Neural cell (in vitro differentiated cells): Measurements from ENCODE around the gene ADORA1. TPM values are rescaled to one million over a fixed set of nuclear protein-coding genes. Genes with fewer than 3 reads are reported as not detected.

Experiments
- H2AFZ ChIP-seq: fragments of 200-600, 300-800 bp; sonication (generic), shearing (Covaris generic); 2 replicates; pipeline ENCODE4 v1.6.0; 2014; ENCODE audit warnings: low read depth, mild to moderate bottlenecking, antibody characterized with exemption, low read length, moderate library complexity
- H3F3A ChIP-seq: fragments of 200-600 bp; shearing (Covaris generic); 2 replicates; pipeline ENCODE4 v1.6.1; 2016; ENCODE audit warnings: mild to moderate bottlenecking, moderate library complexity, mixed read lengths, antibody characterized with exemption, low read length; ENCODE audit not compliant: insufficient read depth, poor library complexity, severe bottlenecking
- H3K27ac ChIP-seq: fragments of 200-600, 300-800 bp; sonication (generic), shearing (Covaris generic); 2 replicates; pipeline ENCODE4 v1.5.1; 2014; ENCODE audit warnings: mild to moderate bottlenecking, low read length, moderate library complexity
- H3K27me3 ChIP-seq: fragments of 300-800, 200-600 bp; sonication (generic), shearing (Covaris generic); 2 replicates; pipeline ENCODE4 v1.6.0; 2014; ENCODE audit warnings: mild to moderate bottlenecking, low read depth, low read length, moderate library complexity; ENCODE audit not compliant: insufficient read depth
- H3K36me3 ChIP-seq: fragments of 300-800, 200-600 bp; sonication (generic), shearing (Covaris generic); 2 replicates; pipeline ENCODE4 v1.5.1; 2014; ENCODE audit warnings: mild to moderate bottlenecking, antibody characterized with exemption, low read length, moderate library complexity; ENCODE audit not compliant: insufficient read depth
- H3K4me2 ChIP-seq: fragments of 300-800, 200-600 bp; sonication (generic), shearing (Covaris generic); 2 replicates; pipeline ENCODE4 v1.6.0; 2014; ENCODE audit warnings: mild to moderate bottlenecking, low read length
- H3K4me3 ChIP-seq: fragments of 300-800, 200-600 bp; sonication (generic), shearing (Covaris generic); 2 replicates; pipeline ENCODE4 v1.5.1; 2014; ENCODE audit warnings: mild to moderate bottlenecking, low read length, moderate library complexity
- H3K79me2 ChIP-seq: fragments of 200-600 bp; shearing (Covaris generic); replicated peaks from 2 replicates; pipeline ENCODE4 v1.6.0; 2014; ENCODE audit warnings: mild to moderate bottlenecking, low read length, moderate library complexity; ENCODE audit not compliant: insufficient read depth
- H3K9ac ChIP-seq: fragments of 300-800, 200-600 bp; sonication (generic), shearing (Covaris generic); 2 replicates; pipeline ENCODE4 v1.6.1; 2016; ENCODE audit warnings: mild to moderate bottlenecking, low read length, mixed read lengths
- H3K9me2 ChIP-seq: fragments of 200-600 bp; shearing (Covaris generic); 2 replicates; pipeline ENCODE4 v1.6.1; 2016; ENCODE audit warnings: mild to moderate bottlenecking, low read length, mixed read lengths; ENCODE audit not compliant: insufficient read depth
- H3K9me3 ChIP-seq: fragments of 200-600, 300-800 bp; sonication (generic), shearing (Covaris generic); 2 replicates; pipeline ENCODE4 v1.6.1; 2016; ENCODE audit warnings: mild to moderate bottlenecking, mixed run types, low read length, moderate library complexity, mixed read lengths
- H4K20me1 ChIP-seq: fragments of 200-600 bp; shearing (Covaris generic); 2 replicates; pipeline ENCODE4 v1.6.1; 2016; ENCODE audit warnings: mild to moderate bottlenecking, mixed run types; ENCODE audit not compliant: insufficient read depth
- EP300 ChIP-seq: fragments of 450-650 bp; conservative IDR thresholded peaks from 2 replicates; pipeline ENCODE4 v1.6.1; 2014; ENCODE audit warnings: antibody characterized with exemption, mild to moderate bottlenecking, moderate library complexity; ENCODE audit not compliant: poor library complexity, severe bottlenecking
- EZH2 ChIP-seq: fragments of 200-600, 300-800 bp; shearing (Covaris generic), sonication (generic); IDR thresholded peaks from 2 replicates; pipeline ENCODE4 v1.6.1; 2014; ENCODE audit warnings: antibody characterized with exemption, low read length, borderline replicate concordance, mild to moderate bottlenecking; ENCODE audit not compliant: insufficient read depth, poor library complexity, severe bottlenecking
- MXI1 ChIP-seq: fragments of 450-650 bp; conservative IDR thresholded peaks from 2 replicates; pipeline ENCODE4 v1.6.1; 2014; ENCODE audit warnings: antibody characterized with exemption, mild to moderate bottlenecking; ENCODE audit not compliant: poor library complexity, severe bottlenecking
- POLR2AphosphoS5 ChIP-seq: IDR thresholded peaks from 2 replicates; pipeline ENCODE4 v1.6.1; 2012
- RAD21 ChIP-seq: fragments of 450-650 bp; conservative IDR thresholded peaks from 2 replicates; pipeline ENCODE4 v1.6.1; 2014; ENCODE audit warnings: antibody characterized with exemption, mild to moderate bottlenecking, moderate library complexity
- SMC3 ChIP-seq: fragments of 450-650 bp; conservative IDR thresholded peaks from 2 replicates; pipeline ENCODE4 v1.6.1; 2014; ENCODE audit warnings: antibody characterized with exemption, mild to moderate bottlenecking, moderate library complexity; ENCODE audit not compliant: poor library complexity
- TAF1 ChIP-seq: IDR thresholded peaks from 2 replicates; pipeline ENCODE4 v1.6.1; 2012; ENCODE audit warnings: low read depth
- polyA plus RNA-seq: library from polyadenylated mRNA; depleted of rRNA; stranded (reverse); fragments of >200 nt; gene quantifications from 2 replicates; pipeline ENCODE4 v1.2.3, GENCODE V29; 2014
- TF ChIP-seq, protein P1 (sequence below): fragments of 450-650 bp; IDR thresholded peaks from 2 replicates; pipeline ENCODE4 v1.5.1; 2014; ENCODE audit warnings: antibody characterized with exemption, mild to moderate bottlenecking, moderate library complexity; ENCODE audit not compliant: poor library complexity, severe bottlenecking
- TF ChIP-seq, protein P2 (sequence below): IDR thresholded peaks from 2 replicates; pipeline ENCODE4 v1.6.1; 2012; ENCODE audit warnings: borderline replicate concordance

ADORA1 gene
- polyA plus RNA-seq, 1 donor from 2014 or later: 7.2 TPM

DNA sequence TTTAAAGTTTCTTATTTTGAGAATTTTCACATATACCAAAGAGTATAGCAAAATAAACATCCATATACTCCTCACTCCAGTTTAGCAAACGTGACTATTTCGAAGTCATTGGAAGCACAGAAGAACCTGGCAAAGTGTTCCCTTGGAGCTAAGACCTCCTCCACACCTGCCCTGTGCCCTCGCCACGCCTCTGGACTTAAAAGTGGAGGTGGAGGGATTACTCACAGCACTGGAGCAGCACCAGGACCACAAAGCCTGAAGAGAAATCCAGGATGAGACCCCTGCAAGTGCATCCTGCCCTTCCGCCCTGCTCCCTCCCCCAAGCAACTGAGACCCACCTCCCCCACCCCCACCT is 58.5 kb downstream of the ADORA1 start:
- Histone ChIP-seq H3K9me2 (no peaks in the 10 kb centered on the region), H3K36me3 (no peaks in the 10 kb centered on the region), H3K4me2 (no peak overlapping the region), H3K27me3 (no peaks in the 10 kb centered on the region), H3K27ac (no peak overlapping the region), H3K9me3 (no peaks in the 10 kb centered on the region), H3F3A (no peaks in the 10 kb centered on the region), H4K20me1 (no peaks in the 10 kb centered on the region), H3K4me3 (no peak overlapping the region), H2AFZ (no peak overlapping the region), H3K9ac (no peak overlapping the region), H3K79me2 (no peaks in the 10 kb centered on the region)
- no peak for TF ChIP-seq RAD21
- TF ChIP-seq, protein P1, sequence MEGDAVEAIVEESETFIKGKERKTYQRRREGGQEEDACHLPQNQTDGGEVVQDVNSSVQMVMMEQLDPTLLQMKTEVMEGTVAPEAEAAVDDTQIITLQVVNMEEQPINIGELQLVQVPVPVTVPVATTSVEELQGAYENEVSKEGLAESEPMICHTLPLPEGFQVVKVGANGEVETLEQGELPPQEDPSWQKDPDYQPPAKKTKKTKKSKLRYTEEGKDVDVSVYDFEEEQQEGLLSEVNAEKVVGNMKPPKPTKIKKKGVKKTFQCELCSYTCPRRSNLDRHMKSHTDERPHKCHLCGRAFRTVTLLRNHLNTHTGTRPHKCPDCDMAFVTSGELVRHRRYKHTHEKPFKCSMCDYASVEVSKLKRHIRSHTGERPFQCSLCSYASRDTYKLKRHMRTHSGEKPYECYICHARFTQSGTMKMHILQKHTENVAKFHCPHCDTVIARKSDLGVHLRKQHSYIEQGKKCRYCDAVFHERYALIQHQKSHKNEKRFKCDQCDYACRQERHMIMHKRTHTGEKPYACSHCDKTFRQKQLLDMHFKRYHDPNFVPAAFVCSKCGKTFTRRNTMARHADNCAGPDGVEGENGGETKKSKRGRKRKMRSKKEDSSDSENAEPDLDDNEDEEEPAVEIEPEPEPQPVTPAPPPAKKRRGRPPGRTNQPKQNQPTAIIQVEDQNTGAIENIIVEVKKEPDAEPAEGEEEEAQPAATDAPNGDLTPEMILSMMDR: no peak
- TF ChIP-seq SMC3: no peak
- no peak for TF ChIP-seq EZH2
- TF ChIP-seq, protein P2, sequence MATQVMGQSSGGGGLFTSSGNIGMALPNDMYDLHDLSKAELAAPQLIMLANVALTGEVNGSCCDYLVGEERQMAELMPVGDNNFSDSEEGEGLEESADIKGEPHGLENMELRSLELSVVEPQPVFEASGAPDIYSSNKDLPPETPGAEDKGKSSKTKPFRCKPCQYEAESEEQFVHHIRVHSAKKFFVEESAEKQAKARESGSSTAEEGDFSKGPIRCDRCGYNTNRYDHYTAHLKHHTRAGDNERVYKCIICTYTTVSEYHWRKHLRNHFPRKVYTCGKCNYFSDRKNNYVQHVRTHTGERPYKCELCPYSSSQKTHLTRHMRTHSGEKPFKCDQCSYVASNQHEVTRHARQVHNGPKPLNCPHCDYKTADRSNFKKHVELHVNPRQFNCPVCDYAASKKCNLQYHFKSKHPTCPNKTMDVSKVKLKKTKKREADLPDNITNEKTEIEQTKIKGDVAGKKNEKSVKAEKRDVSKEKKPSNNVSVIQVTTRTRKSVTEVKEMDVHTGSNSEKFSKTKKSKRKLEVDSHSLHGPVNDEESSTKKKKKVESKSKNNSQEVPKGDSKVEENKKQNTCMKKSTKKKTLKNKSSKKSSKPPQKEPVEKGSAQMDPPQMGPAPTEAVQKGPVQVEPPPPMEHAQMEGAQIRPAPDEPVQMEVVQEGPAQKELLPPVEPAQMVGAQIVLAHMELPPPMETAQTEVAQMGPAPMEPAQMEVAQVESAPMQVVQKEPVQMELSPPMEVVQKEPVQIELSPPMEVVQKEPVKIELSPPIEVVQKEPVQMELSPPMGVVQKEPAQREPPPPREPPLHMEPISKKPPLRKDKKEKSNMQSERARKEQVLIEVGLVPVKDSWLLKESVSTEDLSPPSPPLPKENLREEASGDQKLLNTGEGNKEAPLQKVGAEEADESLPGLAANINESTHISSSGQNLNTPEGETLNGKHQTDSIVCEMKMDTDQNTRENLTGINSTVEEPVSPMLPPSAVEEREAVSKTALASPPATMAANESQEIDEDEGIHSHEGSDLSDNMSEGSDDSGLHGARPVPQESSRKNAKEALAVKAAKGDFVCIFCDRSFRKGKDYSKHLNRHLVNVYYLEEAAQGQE: no peak
- no peak for TF ChIP-seq POLR2AphosphoS5
- TF ChIP-seq MXI1: no peak

DNA sequence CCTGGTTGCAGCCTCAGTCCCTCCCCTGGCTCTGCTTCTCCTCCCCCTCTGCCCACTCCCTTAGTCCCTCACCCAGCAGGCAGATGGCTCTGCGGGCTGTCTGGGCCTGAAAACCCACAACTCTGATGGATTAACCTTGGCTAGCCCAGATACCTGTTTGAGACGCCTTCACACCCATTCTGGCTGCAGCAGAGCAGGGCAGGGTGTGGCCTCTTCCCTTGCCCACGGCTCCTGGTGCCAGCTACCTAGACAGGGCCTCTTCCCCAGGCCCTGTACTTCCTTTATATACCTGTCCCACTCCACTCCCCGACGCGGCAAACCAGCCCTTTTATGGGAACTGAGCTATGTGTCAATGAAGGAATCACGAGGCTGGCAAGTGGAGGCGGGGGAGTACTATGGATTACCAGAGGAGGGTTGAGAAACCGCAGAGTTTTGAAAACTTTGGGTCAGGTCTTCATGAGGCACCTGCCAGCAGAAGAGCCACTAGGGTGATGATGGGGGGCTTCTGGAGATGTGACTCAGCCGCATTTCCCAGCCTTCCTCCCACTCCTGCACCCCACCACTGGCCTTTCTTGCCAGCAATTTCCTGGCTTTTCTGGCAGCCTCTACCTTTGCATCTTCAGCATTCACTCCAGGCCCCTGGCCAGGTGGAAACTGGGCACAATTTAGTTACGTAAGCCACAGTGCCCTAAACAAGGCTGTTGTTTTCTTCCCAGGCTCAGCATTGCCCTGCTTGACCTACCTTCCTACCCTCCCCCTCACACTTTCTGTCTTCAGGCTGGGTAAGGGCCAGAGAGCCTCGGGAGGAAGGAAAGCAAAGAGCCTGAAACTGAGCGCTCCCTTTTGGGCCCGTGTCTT is 59.1 kb downstream of the ADORA1 start, which contains the start of gene CHI3L1:
CHI3L1 (minus strand) TSS at position 259 of the 858 bp plus-strand sequence; CDS start at position 178, 81 bp downstream.
- no peaks in the 10 kb centered on the region for H3F3A ChIP-seq
- no peak within 1 kb of the TSS for H3K9ac ChIP-seq
- TF ChIP-seq RAD21: no peak
- TF ChIP-seq EP300: no peak
- TF ChIP-seq, protein P2: no peak
- TF ChIP-seq MXI1: no peak
- TF ChIP-seq SMC3: no peak
- TF ChIP-seq, protein P1: no peak
- TF ChIP-seq POLR2AphosphoS5: no peak
- no peak for TF ChIP-seq TAF1
- TF ChIP-seq EZH2: no peak
- H3K36me3 ChIP-seq: no peaks in the 10 kb centered on the region
- no peaks in the 10 kb centered on the region for H3K79me2 ChIP-seq
- no peak within 1 kb of the TSS for H2AFZ ChIP-seq
- H3K9me3 ChIP-seq: no peaks in the 10 kb centered on the region
- no peaks in the 10 kb centered on the region for H3K9me2 ChIP-seq
- no peaks in the 10 kb centered on the region for H4K20me1 ChIP-seq
- H3K27me3 ChIP-seq: no peaks in the 10 kb centered on the region
- H3K27ac ChIP-seq: no peak within 1 kb of the TSS
- H3K4me3 ChIP-seq: no peak within 1 kb of the TSS
- H3K4me2 ChIP-seq: no peak within 1 kb of the TSS
